Prostate gland (tissue), 2 donors: ENCODE measurements around the gene ZNF664.

Experiments
- CTCF ChIP-seq, 4 experiments: fragments of 200-600 bp in 2 of 4; fragments of 450-650 bp in 2 of 4; sonication (generic) in 2 of 4; IDR thresholded peaks; 1 replicate in 3 of 4; 2 replicates in 1 of 4; pipeline ENCODE4 v1.5.1; 2016 to 2019; ENCODE audit warnings: antibody characterized with exemption in 4 of 4, mild to moderate bottlenecking in 2 of 4, moderate library complexity in 2 of 4
- POLR2AphosphoS5 ChIP-seq: sonication (generic); formaldehyde crosslinking; IDR thresholded peaks from one replicate; pipeline ENCODE4 v1.6.1; 2017; ENCODE audit warnings: antibody characterized with exemption

GRCh38 chr12:124026755-124027745, 54.0 kb downstream of the ZNF664 start:
- no peak for TF ChIP-seq CTCF (IDR thresholded peaks at IDR 0.05)
- TF ChIP-seq POLR2AphosphoS5, result no peak
